NCI-H2196 treated with DMSO at 0.1 percent for 48 hours (cell line): ENCODE measurements around the gene RIPOR3.
"Not testable (repeated sequence)": the region's sequence is repeated elsewhere in the genome, so short reads cannot be mapped to it uniquely, and the experiment has no call there.

ENCODE experiments used
- DNase-seq: peaks from one replicate; lab custom pipeline; 2025; ENCODE audit not compliant: unreplicated experiment; lab: John Stamatoyannopoulos, UW

Gene RIPOR3

DNA sequence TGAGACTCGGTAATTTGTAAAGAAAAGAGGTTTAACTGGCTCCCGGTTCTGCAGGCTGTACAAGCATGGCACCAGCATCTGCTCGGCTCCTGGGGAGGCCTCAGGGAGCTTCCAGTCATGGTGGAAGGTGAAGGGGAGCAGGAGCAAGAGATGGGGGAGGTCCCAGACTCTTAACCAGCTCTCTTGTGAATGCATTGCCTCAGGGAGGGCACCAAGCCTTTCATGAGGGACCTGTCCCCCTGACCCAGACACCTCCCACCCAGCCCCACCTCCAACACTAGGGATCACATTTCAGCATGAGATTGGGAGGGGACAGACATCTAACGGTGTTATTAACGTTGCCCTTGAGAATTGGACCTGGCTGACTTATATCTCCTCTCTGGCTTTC, 112.6 kb downstream of the RIPOR3 start:
- DNase-seq, result no peak

DNA sequence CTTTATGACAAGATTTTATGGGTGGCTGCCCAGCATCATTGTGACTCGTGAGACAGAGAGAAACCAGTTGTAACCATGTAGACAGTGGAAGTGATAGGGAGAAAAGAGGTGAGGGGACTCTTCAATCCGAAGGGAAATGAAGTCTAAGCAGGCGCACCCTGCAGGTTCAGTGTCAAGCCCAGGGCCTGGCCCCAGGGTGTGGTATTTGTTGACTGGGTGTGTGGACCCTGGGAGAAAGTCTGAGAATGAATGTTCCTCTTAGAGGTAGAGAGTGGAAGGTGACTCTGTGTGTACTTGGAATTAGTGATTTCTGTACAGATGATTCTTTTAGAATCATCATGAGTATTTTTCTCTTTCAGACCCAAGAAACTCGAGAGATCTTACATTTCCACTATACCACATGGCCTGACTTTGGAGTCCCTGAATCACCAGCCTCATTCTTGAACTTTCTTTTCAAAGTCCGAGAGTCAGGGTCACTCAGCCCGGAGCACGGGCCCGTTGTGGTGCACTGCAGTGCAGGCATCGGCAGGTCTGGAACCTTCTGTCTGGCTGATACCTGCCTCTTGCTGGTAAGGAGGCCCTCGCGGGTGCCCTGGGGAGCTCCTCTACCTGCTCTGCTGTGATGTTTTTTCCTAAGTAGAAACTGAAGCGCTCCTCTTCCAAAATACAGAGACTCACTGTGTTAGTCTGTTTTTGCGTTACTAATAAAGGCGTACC, 113.1 kb downstream of the RIPOR3 start:
- DNase-seq, result no peak

DNA sequence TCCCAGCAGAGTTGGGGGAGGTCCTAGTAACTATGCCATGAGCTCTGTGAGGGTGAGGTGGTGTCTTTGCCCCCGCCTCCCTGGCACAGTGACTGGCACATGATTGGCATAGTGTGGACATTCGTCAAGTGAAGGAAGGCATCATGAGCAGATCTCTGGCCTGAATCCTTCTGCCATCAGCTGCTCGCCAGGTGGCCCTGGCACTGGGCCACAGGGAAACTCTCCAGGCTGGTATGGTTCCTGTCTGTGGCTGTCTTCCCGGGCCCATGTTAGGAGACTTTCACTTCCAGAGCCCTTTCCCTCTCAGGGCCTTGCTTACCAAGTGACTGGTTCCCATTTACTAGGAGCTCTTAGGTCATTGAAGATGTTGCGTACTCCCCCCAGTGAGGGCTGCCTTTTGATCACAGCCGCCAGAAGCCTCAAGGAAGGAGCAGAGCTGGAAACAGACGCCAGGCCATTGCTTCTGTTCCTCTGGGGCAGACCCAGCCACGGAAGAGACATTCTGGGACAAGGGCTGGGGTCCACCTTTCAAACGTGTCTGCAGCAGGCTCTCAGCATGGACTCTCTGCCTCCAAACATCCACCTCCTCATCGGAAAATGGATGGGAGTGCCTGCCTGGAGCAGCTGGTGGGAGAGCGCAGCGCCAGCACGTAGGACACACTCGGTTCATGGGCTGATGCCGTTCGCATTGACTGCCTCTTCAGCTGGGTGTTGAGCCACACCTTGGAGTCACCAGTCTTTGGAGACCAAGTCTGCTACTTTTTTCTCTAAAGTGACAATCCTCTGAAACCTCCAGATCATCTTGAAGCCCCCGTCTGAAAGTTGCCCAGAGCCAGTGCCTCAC, 113.9 kb downstream of the RIPOR3 start:
- DNase-seq, result peak; percentile 58

- DNase-seq, result peak; percentile 33
These were observed 115.2 kb downstream of the RIPOR3 start for GRCh38 chr20:50575865-50576720.

DNA sequence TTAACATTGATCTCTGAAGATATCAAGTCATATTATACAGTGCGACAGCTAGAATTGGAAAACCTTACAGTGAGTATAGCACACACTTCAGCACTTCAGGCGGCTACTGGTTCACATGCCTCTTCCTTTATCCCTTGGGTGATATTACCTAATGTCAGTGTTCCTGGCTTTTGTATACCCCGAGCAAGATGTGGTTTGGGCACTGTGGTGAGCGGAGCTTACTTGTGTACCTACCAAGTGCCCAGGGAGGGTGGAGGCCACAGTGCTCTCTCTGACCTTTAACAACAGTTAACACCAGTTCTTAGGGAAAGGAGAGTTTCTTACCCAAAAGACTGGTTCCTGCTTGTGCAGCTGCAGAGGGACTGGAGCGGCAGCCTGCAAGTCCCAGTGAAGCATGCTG, 116.8 kb downstream of the RIPOR3 start:
- no peak for DNase-seq

GRCh38 chr20:50574108-50574507, 117.2 kb downstream of the RIPOR3 start:
- DNase-seq, result no peak

DNA sequence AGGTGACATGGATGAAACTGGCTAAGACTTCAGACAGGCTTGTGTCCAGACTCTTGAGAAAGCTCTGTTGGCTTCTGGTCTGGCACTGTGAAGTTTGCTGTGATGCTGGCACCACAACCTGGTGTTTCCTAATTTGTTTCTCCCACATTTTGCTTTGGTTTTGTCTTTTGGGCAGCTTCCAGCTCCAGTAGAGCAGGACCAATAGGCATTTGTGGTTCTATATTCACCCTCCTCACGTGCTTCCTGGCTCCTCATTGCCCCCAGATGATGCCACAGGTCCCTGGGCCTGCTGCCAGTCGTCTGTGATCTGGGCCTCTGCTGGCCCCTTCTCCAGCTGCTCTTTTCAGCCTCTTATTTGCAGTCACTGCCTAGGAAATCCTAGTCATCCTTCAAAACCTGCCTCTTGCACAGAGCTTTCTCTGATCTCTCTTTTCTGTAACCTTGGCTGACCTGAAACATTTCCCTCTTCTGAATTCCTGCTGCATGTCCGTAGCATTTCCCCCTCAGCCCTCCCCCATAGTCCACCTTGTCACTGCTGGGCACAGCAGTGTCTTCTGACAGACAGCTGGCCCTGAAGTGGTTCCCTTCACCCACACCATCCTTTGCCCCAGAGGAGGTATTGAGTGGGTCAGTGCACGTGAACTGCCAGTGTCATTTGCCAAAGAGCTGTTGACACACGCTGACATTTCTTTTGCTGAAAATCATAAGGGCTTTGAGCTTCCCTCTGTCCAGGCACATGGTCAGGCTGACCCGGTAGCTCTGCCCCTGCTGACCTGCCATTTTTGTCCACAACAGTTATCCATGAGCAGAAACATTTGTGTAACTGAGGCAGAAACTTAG, 118.2 kb downstream of the RIPOR3 start:
- peak; percentile 88 for DNase-seq

GRCh38 chr20:50571466-50571865, 119.9 kb downstream of the RIPOR3 start:
- DNase-seq, result no peak

GRCh38 chr20:50569864-50570836, 121.2 kb downstream of the RIPOR3 start:
- no peak for DNase-seq

DNA sequence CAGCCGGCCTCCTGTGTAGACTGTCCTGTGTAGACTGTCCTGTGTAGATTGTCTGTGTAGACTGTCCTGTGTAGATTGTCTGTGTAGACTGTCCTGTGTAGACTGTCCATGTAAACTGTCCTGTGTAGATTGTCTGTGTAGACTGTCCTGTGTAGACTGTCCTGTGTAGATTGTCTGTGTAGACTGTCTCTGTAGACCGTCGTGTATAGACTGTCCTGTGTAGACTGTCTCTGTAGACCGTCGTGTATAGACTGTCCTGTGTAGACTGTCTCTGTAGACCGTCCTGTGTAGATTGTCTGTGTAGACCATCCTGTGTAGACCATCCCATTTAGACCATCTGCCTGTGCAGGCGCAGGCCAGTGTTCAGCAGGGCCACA, 121.9 kb downstream of the RIPOR3 start:
- DNase-seq, result not testable (repeated sequence)

DNA sequence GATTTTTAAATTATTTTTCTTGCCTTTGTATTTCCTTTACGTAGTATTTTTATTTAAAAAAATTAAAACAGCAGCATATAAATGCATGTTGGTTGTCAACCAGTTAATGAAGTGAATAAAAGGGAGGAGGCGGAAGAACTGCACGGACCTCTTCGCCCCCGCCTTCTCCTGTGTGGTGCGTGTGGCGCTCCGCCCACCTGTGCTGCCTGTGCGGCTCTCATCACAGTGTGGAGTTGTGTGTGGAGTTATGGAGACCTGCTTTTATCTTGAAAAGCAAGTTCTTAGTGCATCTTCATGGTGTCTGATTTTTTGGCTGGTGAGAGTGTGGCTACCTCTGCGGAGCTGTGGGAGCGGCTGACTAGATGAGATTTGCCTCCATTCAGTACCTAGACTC, 122.8 kb downstream of the RIPOR3 start:
- DNase-seq, result no peak

- DNase-seq, result no peak
These were observed 123.3 kb downstream of the RIPOR3 start for GRCh38 chr20:50567860-50568548.

DNA sequence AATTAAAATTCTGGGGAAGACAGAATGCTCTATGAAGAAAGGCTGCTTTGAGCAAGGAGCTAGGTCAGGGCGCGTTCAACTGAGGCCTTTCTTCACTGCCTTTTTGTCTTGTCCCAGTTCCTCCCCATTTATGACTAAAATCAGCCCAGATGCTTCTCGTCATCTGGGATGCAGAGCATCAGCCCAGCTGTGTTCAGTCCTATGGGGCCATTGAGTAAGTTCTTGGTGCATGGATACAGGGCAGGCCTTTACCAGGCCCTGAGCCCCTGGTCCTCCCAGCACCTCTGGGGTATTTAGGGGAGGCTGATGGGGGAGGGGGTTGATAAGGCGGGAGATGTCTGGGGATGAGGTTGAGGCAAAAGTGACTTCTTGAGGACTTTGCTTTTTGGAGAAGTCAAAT, 125.5 kb downstream of the RIPOR3 start:
- no peak for DNase-seq

- no peak for DNase-seq
These were observed 126.0 kb downstream of the RIPOR3 start for GRCh38 chr20:50565383-50565782.

DNA sequence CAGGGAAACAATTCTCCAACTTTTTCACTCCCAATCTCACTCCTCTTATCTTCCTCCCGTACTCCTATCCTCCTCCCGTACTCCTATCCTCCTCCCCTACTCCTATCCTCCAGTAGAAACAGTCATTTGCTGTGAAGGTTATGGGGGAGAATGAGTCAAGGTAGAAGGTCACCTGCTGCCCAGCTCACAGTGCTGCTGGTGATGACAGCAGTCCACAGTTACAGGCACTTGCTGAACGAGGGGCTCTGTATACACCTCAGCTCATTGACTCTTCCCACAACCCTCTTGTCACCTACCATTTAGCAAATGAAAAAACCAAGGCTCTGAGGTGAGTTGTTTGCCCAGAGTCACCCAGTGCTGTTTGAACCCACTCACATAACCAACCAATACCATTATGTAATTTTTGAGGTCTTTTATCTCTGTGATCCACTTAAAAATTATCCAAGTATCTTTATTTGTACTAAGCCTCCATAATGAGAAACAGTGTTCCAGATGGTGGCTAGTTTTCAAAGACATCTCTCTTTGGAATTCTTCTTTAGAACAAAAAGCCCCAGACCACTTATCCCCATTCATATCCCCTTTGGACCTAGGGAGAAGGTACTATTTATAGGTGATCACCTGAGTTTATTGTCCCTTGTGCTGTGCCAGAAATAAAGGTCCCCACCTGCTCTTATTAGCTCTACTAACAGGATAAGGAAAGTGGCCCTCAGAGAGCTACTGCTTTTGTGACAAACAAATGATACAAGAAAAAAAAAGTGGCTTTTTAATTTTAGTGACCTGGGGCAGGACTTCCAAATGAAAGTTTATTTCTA, 128.0 kb downstream of the RIPOR3 start:
- no peak for DNase-seq

DNA sequence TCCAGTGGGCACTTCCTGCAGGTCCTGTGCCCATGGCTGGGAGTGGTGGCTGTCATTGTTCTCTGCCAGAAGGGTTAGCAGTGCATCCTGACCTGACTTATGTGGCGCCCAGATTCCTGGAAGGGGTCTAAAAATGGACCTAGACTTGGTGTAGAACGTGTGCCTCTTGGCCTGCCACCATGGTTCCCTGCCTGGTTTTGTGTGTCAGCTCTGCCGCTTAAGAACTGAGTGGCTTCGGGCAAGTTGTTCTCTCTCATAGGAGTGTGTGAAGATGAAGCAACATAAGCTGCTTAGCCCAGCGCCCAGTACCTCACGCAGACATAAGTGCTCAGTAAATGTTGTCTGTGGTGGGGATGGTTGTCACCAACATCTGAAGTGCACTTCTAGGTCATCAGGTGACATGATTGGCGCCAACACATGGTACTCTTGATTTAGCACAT, 129.1 kb downstream of the RIPOR3 start:
- DNase-seq, result no peak

DNA sequence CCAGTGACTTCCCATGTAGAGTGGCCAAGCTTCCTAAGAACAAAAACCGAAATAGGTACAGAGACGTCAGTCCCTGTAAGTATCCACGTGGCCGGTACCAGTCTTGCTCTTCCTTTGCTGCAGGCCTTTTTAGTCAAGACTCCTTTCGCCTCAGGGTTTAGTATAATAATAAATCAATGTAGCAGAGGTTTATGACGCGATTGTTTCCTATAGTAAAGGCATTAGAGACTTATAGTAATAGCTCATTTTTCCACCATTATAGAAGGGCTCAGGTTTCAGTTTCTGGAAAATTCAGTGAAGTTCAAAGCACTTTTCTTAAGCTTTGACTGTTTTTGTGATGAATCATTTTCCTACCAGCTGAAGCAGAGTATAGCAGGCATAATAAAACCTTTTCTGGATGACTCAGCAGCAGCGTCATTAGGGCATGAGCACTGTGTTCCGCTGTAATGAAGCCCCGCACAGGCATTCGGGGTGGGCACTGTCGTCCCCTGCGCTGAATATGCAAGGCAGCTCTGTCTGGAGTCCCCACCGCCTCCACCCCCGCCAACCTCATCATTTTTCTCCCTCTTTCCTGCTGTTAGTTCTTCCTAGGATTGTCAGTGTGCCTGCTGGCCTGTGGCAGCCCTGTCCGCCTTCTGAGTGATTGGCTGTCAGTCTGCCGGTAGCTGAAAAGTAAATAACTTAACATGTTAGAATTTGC, 129.8 kb downstream of the RIPOR3 start:
- no peak for DNase-seq
